IMR-90 (cell line): ENCODE results near the gene ZNF606. TPM values are rescaled to one million over a fixed set of nuclear protein-coding genes. Genes with fewer than 3 reads are reported as not detected.

Source experiments
- ATAC-seq: fragments of 200-7000 bp; cut with Tn5 transposase; 2 replicates; pipeline ENCODE4 v1.9.1; 2020; ENCODE audit warnings: low read depth, mild to moderate bottlenecking, moderate library complexity
- BruUV-seq: library from RNA; stranded (reverse); fragments of 400-500 nt; replicated peaks from 2 replicates; lab custom pipeline; 2021; lab: Mats Ljungman, UMichigan
- CTCF ChIA-PET: fragments of 300-600 bp; formaldehyde crosslinking; extraction: SDS; loops from one replicate; lab custom pipeline; 2021; ENCODE audit warnings: antibody characterized with exemption; lab: Yijun Ruan, JAX
- POLR2A ChIA-PET: fragments of 300-600 bp; sonication (Branson Sonifier 250); formaldehyde crosslinking; loops from one replicate; lab custom pipeline; 2022; ENCODE audit warnings: antibody characterized with exemption; ENCODE audit not compliant: unreplicated experiment; lab: Charles Lee
- DNase-seq: peaks from one replicate; pipeline ENCODE4 v3.0.0; 2013
- H2AFZ ChIP-seq: replicated peaks from 2 replicates; pipeline ENCODE3; 2013; ENCODE audit warnings: low read length, mild to moderate bottlenecking; ENCODE audit not compliant: poor library complexity
- H2AK5ac ChIP-seq: 2 replicates; pipeline ENCODE4 v1.6.1; 2013; ENCODE audit warnings: low read depth, low read length, inconsistent platforms
- H2AK9ac ChIP-seq: replicated peaks from 2 replicates; pipeline ENCODE3; 2013; ENCODE audit warnings: mild to moderate bottlenecking, low read depth, low read length, moderate library complexity; ENCODE audit not compliant: poor library complexity
- H2BK120ac ChIP-seq: 2 replicates; pipeline ENCODE4 v1.6.1; 2013; ENCODE audit warnings: low read depth, low read length, inconsistent platforms
- H2BK15ac ChIP-seq: 3 replicates; pipeline ENCODE4 v1.6.1; 2013; ENCODE audit warnings: low read depth, low read length, inconsistent platforms
- H2BK20ac ChIP-seq: 2 replicates; pipeline ENCODE4 v1.6.1; 2013; ENCODE audit warnings: low read depth, mild to moderate bottlenecking, inconsistent platforms, low read length, moderate library complexity
- H2BK5ac ChIP-seq: 2 replicates; pipeline ENCODE4 v1.6.1; 2013; ENCODE audit warnings: mild to moderate bottlenecking, low read depth, low read length, inconsistent platforms; ENCODE audit not compliant: poor library complexity, severe bottlenecking
- H3K14ac ChIP-seq: replicated peaks from 2 replicates; pipeline ENCODE4 v1.6.1; 2013; ENCODE audit warnings: low read depth, low read length, inconsistent platforms
- H3K18ac ChIP-seq: 2 replicates; pipeline ENCODE4 v1.6.1; 2013; ENCODE audit warnings: low read depth, low read length, control low read depth
- H3K23ac ChIP-seq: 2 replicates; pipeline ENCODE4 v1.6.1; 2013; ENCODE audit warnings: low read depth, low read length, inconsistent platforms
- H3K27ac ChIP-seq: 2 replicates; pipeline ENCODE4 v1.5.1; 2013; ENCODE audit warnings: mild to moderate bottlenecking, control low read depth, low read length; ENCODE audit not compliant: insufficient read depth
- H3K27me3 ChIP-seq: 2 replicates; pipeline ENCODE4 v1.6.1; 2013; ENCODE audit warnings: low read length; ENCODE audit not compliant: control insufficient read depth, insufficient read depth
- H3K36me3 ChIP-seq: 2 replicates; pipeline ENCODE4 v1.6.1; 2013; ENCODE audit warnings: low read length, mixed read lengths; ENCODE audit not compliant: control insufficient read depth, insufficient read depth
- H3K4ac ChIP-seq: 2 replicates; pipeline ENCODE4 v1.6.1; 2013; ENCODE audit warnings: low read depth, low read length, inconsistent platforms
- H3K4me1 ChIP-seq: 2 replicates; pipeline ENCODE4 v1.6.1; 2013; ENCODE audit warnings: low read length, mixed read lengths; ENCODE audit not compliant: control insufficient read depth, insufficient read depth
- H3K4me2 ChIP-seq: 2 replicates; pipeline ENCODE4 v1.6.1; 2013; ENCODE audit warnings: low read depth, mild to moderate bottlenecking, control low read depth, low read length, moderate library complexity
- H3K4me3 ChIP-seq: 2 replicates; pipeline ENCODE4 v1.5.1; 2013; ENCODE audit warnings: low read depth, mild to moderate bottlenecking, control low read depth, low read length, moderate library complexity; ENCODE audit not compliant: insufficient read depth
- H3K56ac ChIP-seq: 2 replicates; pipeline ENCODE4 v1.6.1; 2013; ENCODE audit warnings: low read length, inconsistent platforms; ENCODE audit not compliant: insufficient read depth; ENCODE audit errors: extremely low read depth
- H3K79me1 ChIP-seq, 2 experiments: 2 replicates each; pipeline ENCODE4 v1.6.1; 2013; ENCODE audit warnings: low read length in 2 of 2, inconsistent platforms in 1 of 2, low read depth in 1 of 2
- H3K9ac ChIP-seq: 2 replicates; pipeline ENCODE4 v1.6.1; 2013; ENCODE audit warnings: low read depth, low read length, control low read depth
- H3K9me1 ChIP-seq: 2 replicates; pipeline ENCODE4 v1.6.1; 2013; ENCODE audit warnings: low read length, inconsistent platforms; ENCODE audit not compliant: insufficient read depth
- H3K9me3 ChIP-seq: 2 replicates; pipeline ENCODE4 v1.6.1; 2013; ENCODE audit warnings: low read length; ENCODE audit not compliant: control insufficient read depth, insufficient read depth
- H4K20me1 ChIP-seq: 2 replicates; pipeline ENCODE4 v1.6.1; 2013; ENCODE audit warnings: low read length, inconsistent platforms; ENCODE audit not compliant: insufficient read depth
- H4K5ac ChIP-seq: 2 replicates; pipeline ENCODE4 v1.6.1; 2013; ENCODE audit warnings: mild to moderate bottlenecking, low read depth, low read length, control low read depth
- H4K8ac ChIP-seq, 2 experiments: 2 replicates each; pipeline ENCODE4 v1.6.1; 2013; ENCODE audit warnings: low read depth in 2 of 2, low read length in 2 of 2, control low read depth in 1 of 2, inconsistent platforms in 1 of 2
- H4K91ac ChIP-seq: 2 replicates; pipeline ENCODE4 v1.6.1; 2013; ENCODE audit warnings: low read depth, low read length, inconsistent platforms; ENCODE audit not compliant: insufficient read depth
- CHD1 ChIP-seq: IDR thresholded peaks from 2 replicates; pipeline ENCODE4 v1.6.1; 2012; ENCODE audit warnings: low read depth, low read length, improper control_type of control experiment
- FOS ChIP-seq: fragments of 150-350 bp; IDR thresholded peaks from 2 replicates; pipeline ENCODE4 v1.6.1; 2016; ENCODE audit warnings: low read depth, low read length
- MAZ ChIP-seq: IDR thresholded peaks from 2 replicates; pipeline ENCODE4 v1.6.1; 2012; ENCODE audit warnings: low read depth, mild to moderate bottlenecking, low read length, improper control_type of control experiment, moderate library complexity, borderline replicate concordance
- POLR2A ChIP-seq: IDR thresholded peaks from 2 replicates; pipeline ENCODE4 v1.6.1; 2012; ENCODE audit warnings: mild to moderate bottlenecking, low read depth, low read length
- RAD21 ChIP-seq: IDR thresholded peaks from 2 replicates; pipeline ENCODE4 v1.6.1; 2012; ENCODE audit warnings: low read length, improper control_type of control experiment
- RCOR1 ChIP-seq: IDR thresholded peaks from 2 replicates; pipeline ENCODE4 v1.6.1; 2012; ENCODE audit warnings: mild to moderate bottlenecking, low read length, improper control_type of control experiment; ENCODE audit not compliant: insufficient replicate concordance
- RFX5 ChIP-seq: IDR thresholded peaks from 2 replicates; pipeline ENCODE4 v1.8.0; 2012; ENCODE audit warnings: low read depth, mild to moderate bottlenecking, low read length, moderate library complexity
- SMC3 ChIP-seq: fragments of 150-350 bp; IDR thresholded peaks from 2 replicates; pipeline ENCODE4 v1.6.1; 2016; ENCODE audit warnings: low read depth, mild to moderate bottlenecking, antibody characterized with exemption, low read length, moderate library complexity
- WGBS, 2 experiments: methylation state at CpG; one replicate each; pipeline versions ENCODE4 v1.1.5 to v1.1.7; 2013; ENCODE audit warnings: missing lambda C conversion rate in 2 of 2; ENCODE audit not compliant: insufficient read length in 1 of 2; ENCODE audit errors: extremely low coverage in 2 of 2; 5-methylcytosine and 5-hydroxymethylcytosine counted together
- dilution Hi-C: fragments of 300-500 bp; cut with HindIII; formaldehyde crosslinking; loops from one replicate; pipeline ENCODE4 v1.14.3; 2018; ENCODE audit warnings: low sequenced_read_pairs; ENCODE audit not compliant: unreplicated experiment
- in situ Hi-C: fragments of 300-500 bp; cut with MboI; formaldehyde crosslinking; loops from 3 replicates; pipeline ENCODE4 v1.14.3; 2019; ENCODE audit warnings: low sequenced_read_pairs, inconsistent platforms, mixed read lengths
- intact Hi-C: fragments of 100-400 bp; cut with micrococcal nuclease; formaldehyde crosslinking; loops from 2 replicates; pipeline ENCODE4 v1.10.0; 2022
- polyA plus RNA-seq, 3 experiments: library from polyadenylated mRNA; depleted of rRNA; stranded (reverse); fragments of >200 nt; gene quantifications; 2 replicates each; pipeline ENCODE4 v1.2.3, GENCODE V29; 2012; ENCODE audit warnings: low replicate concordance in 1 of 3
- total RNA-seq: library from RNA; depleted of rRNA; stranded (reverse); fragments of >200 nt; gene quantifications from 2 replicates; pipeline ENCODE4 v1.2.3, GENCODE V29; 2012
- TF ChIP-seq, protein P1 (sequence below): conservative IDR thresholded peaks from 2 replicates; pipeline ENCODE4 v1.5.1; 2012; ENCODE audit warnings: mild to moderate bottlenecking, low read depth, low read length, improper control_type of control experiment
- TF ChIP-seq, protein P2 (sequence below): fragments of 150-350 bp; IDR thresholded peaks from 2 replicates; pipeline ENCODE4 v1.6.1; 2016; ENCODE audit warnings: low read depth, mild to moderate bottlenecking, low read length, moderate library complexity, borderline replicate concordance

Gene ZNF606
- total and polyA plus RNA-seq, 2 of the 4 experiments (the other 2 are of a cell fraction), result 4.3 to 9.0 TPM

DNA sequence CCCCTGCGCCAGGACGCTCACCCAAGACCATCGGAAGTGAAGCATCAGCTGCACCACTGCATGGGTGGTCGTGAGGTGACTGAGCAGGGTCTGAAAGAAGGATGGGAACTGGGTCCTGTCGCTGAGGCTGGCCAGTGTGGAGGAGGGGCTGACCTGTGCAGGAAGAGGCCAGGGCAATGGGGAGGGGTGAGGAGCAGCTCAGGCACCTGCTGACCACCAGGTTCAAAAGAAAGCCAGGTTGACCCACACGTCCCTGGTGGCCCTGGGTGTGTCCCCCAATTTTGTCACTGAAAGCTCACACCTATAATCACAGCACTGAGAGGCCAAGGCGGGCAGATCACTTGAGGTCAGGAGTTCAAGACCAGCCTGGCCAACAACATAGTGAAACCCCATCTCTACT lies 17.5 kb upstream of the ZNF606 start:
- no peak overlapping the region for H3K14ac ChIP-seq
- H4K5ac ChIP-seq, result no peak overlapping the region
- H4K20me1 ChIP-seq, result no peaks in the 10 kb centered on the region
- no peak for ATAC-seq
- no peaks in the 10 kb centered on the region for H3K36me3 ChIP-seq
- H2BK5ac ChIP-seq, result no peak overlapping the region
- no peak overlapping the region for H2AFZ ChIP-seq
- no peak overlapping the region for H2AK5ac ChIP-seq
- WGBS, 2 experiments, result 64% methylated on average over 4 of the region's 7 CpGs; no CpG with 5 or more reads in 1 of the 2 experiments
- H3K56ac ChIP-seq, result no peak overlapping the region
- H3K4me2 ChIP-seq, result no peak overlapping the region
- POLR2A ChIA-PET, result no interaction called here
- dilution Hi-C loops, result no loop called here
- BruUV-seq, result no TSS peak
- H4K91ac ChIP-seq, result no peak overlapping the region
- H3K23ac ChIP-seq, result no peak overlapping the region
- no peak overlapping the region for H3K4me3 ChIP-seq
- TF ChIP-seq CHD1, result no peak
- no peak for TF ChIP-seq SMC3
- TF ChIP-seq RCOR1, result no peak
- TF ChIP-seq, protein P1, sequence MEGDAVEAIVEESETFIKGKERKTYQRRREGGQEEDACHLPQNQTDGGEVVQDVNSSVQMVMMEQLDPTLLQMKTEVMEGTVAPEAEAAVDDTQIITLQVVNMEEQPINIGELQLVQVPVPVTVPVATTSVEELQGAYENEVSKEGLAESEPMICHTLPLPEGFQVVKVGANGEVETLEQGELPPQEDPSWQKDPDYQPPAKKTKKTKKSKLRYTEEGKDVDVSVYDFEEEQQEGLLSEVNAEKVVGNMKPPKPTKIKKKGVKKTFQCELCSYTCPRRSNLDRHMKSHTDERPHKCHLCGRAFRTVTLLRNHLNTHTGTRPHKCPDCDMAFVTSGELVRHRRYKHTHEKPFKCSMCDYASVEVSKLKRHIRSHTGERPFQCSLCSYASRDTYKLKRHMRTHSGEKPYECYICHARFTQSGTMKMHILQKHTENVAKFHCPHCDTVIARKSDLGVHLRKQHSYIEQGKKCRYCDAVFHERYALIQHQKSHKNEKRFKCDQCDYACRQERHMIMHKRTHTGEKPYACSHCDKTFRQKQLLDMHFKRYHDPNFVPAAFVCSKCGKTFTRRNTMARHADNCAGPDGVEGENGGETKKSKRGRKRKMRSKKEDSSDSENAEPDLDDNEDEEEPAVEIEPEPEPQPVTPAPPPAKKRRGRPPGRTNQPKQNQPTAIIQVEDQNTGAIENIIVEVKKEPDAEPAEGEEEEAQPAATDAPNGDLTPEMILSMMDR, result no peak
- TF ChIP-seq FOS, result no peak
- no peak for TF ChIP-seq RFX5
- TF ChIP-seq, protein P2, sequence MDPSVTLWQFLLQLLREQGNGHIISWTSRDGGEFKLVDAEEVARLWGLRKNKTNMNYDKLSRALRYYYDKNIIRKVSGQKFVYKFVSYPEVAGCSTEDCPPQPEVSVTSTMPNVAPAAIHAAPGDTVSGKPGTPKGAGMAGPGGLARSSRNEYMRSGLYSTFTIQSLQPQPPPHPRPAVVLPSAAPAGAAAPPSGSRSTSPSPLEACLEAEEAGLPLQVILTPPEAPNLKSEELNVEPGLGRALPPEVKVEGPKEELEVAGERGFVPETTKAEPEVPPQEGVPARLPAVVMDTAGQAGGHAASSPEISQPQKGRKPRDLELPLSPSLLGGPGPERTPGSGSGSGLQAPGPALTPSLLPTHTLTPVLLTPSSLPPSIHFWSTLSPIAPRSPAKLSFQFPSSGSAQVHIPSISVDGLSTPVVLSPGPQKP, result no peak
- no peak for TF ChIP-seq POLR2A
- TF ChIP-seq MAZ, result no peak
- TF ChIP-seq RAD21, result no peak
- H2AK9ac ChIP-seq, result no peak overlapping the region
- H3K9ac ChIP-seq, result no peak overlapping the region
- intact Hi-C loops, result no loop called here
- H2BK20ac ChIP-seq, result no peak overlapping the region
- in situ Hi-C loops, result no loop called here
- no peak overlapping the region for H2BK15ac ChIP-seq
- no peak overlapping the region for H3K27ac ChIP-seq
- H2BK120ac ChIP-seq, result no peak overlapping the region
- no peaks in the 10 kb centered on the region for H3K4me1 ChIP-seq
- CTCF ChIA-PET, result no interaction called here
- no peaks in the 10 kb centered on the region for H3K79me1 ChIP-seq
- H3K9me3 ChIP-seq, result peaks cover 39% of the 10 kb centered on the region
- H4K8ac ChIP-seq, result no peak overlapping the region
- no peak overlapping the region for H3K4ac ChIP-seq
- no peaks in the 10 kb centered on the region for H3K9me1 ChIP-seq
- no peaks in the 10 kb centered on the region for H3K27me3 ChIP-seq
- DNase-seq, result no peak
- H3K18ac ChIP-seq, result no peak overlapping the region
